Thyroid gland (tissue), 4 donors: Measurements from ENCODE around the gene UBE2D2.

Source experiments
- POLR2A ChIP-seq, 2 donors: fragments of 450-650 bp; IDR thresholded peaks; one replicate each; pipeline ENCODE4 v1.6.1; 2017; ENCODE audit warnings: antibody characterized with exemption in 2 of 2, mild to moderate bottlenecking in 2 of 2, moderate library complexity in 1 of 2
- TF ChIP-seq, protein P1 (sequence below), 6 experiments: fragments of 200-600 bp in 3 of 6; fragments of 450-650 bp in 3 of 6; sonication (generic) in 3 of 6; IDR thresholded peaks; one replicate each; pipeline ENCODE4 v1.5.1; 2016 to 2019; ENCODE audit warnings: antibody characterized with exemption in 6 of 6, mild to moderate bottlenecking in 2 of 6, inconsistent platforms in 1 of 6, moderate library complexity in 1 of 6

DNA sequence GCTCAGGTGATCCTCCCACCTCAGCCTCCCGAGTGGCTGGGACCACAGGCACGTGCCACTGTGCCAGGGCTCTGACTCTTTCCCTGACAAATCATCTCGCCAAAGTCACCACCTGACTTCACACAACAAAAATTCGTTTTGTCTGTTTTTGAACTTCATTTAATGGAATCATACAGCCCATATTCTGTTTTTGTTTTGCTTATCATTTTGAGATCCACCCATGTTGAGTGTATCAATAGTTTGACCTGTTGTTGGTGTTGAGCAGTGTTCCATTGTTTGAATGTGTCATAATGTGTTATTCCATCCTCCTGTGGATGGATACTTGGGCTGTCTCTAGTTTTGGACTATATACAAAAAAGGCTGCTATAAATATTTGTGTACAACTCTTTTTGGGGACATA lies 6.9 kb upstream of the UBE2D2 start:
- TF ChIP-seq, protein P1, sequence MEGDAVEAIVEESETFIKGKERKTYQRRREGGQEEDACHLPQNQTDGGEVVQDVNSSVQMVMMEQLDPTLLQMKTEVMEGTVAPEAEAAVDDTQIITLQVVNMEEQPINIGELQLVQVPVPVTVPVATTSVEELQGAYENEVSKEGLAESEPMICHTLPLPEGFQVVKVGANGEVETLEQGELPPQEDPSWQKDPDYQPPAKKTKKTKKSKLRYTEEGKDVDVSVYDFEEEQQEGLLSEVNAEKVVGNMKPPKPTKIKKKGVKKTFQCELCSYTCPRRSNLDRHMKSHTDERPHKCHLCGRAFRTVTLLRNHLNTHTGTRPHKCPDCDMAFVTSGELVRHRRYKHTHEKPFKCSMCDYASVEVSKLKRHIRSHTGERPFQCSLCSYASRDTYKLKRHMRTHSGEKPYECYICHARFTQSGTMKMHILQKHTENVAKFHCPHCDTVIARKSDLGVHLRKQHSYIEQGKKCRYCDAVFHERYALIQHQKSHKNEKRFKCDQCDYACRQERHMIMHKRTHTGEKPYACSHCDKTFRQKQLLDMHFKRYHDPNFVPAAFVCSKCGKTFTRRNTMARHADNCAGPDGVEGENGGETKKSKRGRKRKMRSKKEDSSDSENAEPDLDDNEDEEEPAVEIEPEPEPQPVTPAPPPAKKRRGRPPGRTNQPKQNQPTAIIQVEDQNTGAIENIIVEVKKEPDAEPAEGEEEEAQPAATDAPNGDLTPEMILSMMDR (IDR thresholded peaks at IDR 0.05) = no peak
- TF ChIP-seq POLR2A (IDR thresholded peaks at IDR 0.05) = no peak
